ENCODE measurements around the gene PLXNA4.

- TF ChIP-seq CTCF (IDR thresholded peaks at IDR 0.05; ENCODE audit: insufficient read depth, low read length) (no peak), POLR2AphosphoS5 (IDR thresholded peaks at IDR 0.05; ENCODE audit: low read depth) (no peak)
Observed at GRCh38 chr7:132352800-132353199, 223.5 kb downstream of the PLXNA4 start.
